A549 (cell line): ENCODE data around the gene ELP5. TPM values are rescaled to one million over a fixed set of nuclear protein-coding genes. Genes with fewer than 3 reads are reported as not detected.

ENCODE experiments used
- ATAC-seq, 2 experiments: fragments of 200-7000 bp in 1 of 2; fragments of >200 bp in 1 of 2; cut with Nextera tagmentation in 1 of 2; cut with Tn5 transposase in 1 of 2; 3 replicates each; pipeline versions ENCODE4 v1.8.0 to v1.9.1; 2018 to 2020; ENCODE audit warnings: mild to moderate bottlenecking in 1 of 2, moderate library complexity in 1 of 2
- CTCF ChIA-PET: fragments of 300-600 bp; sonication (Branson Sonifier 250); formaldehyde crosslinking; extraction: SDS; loops from one replicate; lab custom pipeline; 2021; ENCODE audit warnings: antibody characterized with exemption, inconsistent platforms; lab: Yijun Ruan, JAX
- POLR2A ChIA-PET: fragments of 350-600 bp; formaldehyde crosslinking; extraction: SDS; loops from one replicate; lab custom pipeline; 2021; ENCODE audit warnings: antibody characterized with exemption, inconsistent platforms; lab: Yijun Ruan, JAX
- DNase-seq, 2 experiments: peaks; one replicate each; pipeline versions ENCODE4 v3.0.0 to v3.0.0-alpha.2; 2011 to 2016; ENCODE audit warnings: low read depth in 1 of 2, low spot score in 1 of 2
- FAIRE-seq: peaks from 2 replicates; lab custom pipeline; 2011; peaks lifted over from hg19 to GRCh38; lab: Jason Lieb, UNC
- H3K27ac ChIP-seq, 2 experiments: fragments of >200 bp; sonication (Bioruptor Twin); formaldehyde crosslinking; 3 replicates each; pipeline ENCODE4 v1.5.1; 2016 to 2017
- H3K4me1 ChIP-seq: fragments of >200 bp; sonication (Bioruptor Twin); formaldehyde crosslinking; 3 replicates; pipeline ENCODE4 v1.6.1; 2016
- H3K4me2 ChIP-seq: fragments of >200 bp; sonication (Bioruptor Twin); formaldehyde crosslinking; 3 replicates; pipeline ENCODE4 v1.6.1; 2016
- H3K4me3 ChIP-seq: fragments of >200 bp; sonication (Bioruptor Twin); formaldehyde crosslinking; 3 replicates; pipeline ENCODE4 v1.5.1; 2016
- H3K9me3 ChIP-seq: fragments of >200 bp; sonication (Bioruptor Twin); formaldehyde crosslinking; 3 replicates; pipeline ENCODE4 v1.6.1; 2016
- BHLHE40 ChIP-seq: IDR thresholded peaks from 2 replicates; pipeline ENCODE4 v1.6.1; 2012; ENCODE audit warnings: low read depth, low read length, inconsistent platforms
- MYC ChIP-seq: IDR thresholded peaks from 2 replicates; pipeline ENCODE4 v1.6.1; 2012; ENCODE audit warnings: mild to moderate bottlenecking, inconsistent platforms, low read length, improper control_type of control experiment, borderline replicate concordance
- POLR2A ChIP-seq: IDR thresholded peaks from 2 replicates; pipeline ENCODE4 v1.6.1; 2012; ENCODE audit warnings: mild to moderate bottlenecking, low read length
- TFCP2L1 ChIP-seq: fragments of 250-450 bp; sonication (Bioruptor Pico); IDR thresholded peaks from 2 replicates; pipeline ENCODE4 v1.5.0; 2021; ENCODE audit warnings: mild to moderate bottlenecking
- TP53 ChIP-seq: fragments of 250-450 bp; sonication (Bioruptor Pico); IDR thresholded peaks from 2 replicates; pipeline ENCODE4 v1.5.0; 2021; ENCODE audit warnings: mild to moderate bottlenecking, moderate library complexity
- WGBS: methylation state at CpG from one replicate; pipeline ENCODE4 v1.1.6; 2017; ENCODE audit errors: missing lambda C conversion rate; 5-methylcytosine and 5-hydroxymethylcytosine counted together
- polyA plus RNA-seq, 4 experiments: library from polyadenylated mRNA; depleted of rRNA in 3 of 4; stranded (reverse); fragments of >200 nt; fragmentation: RNase III in 1 of 4; extraction: RNeasy Plus Mini Kit Qiagen cat#74134 plus additional on column Dnase treatment in 1 of 4; gene quantifications; 2 replicates in 3 of 4; 3 replicates in 1 of 4; pipeline ENCODE4 v1.2.3, GENCODE V29; 2011 to 2017
- small RNA-seq, 6 experiments: library from RNA; depleted of rRNA; stranded (forward); fragments of <200 nt; gene quantifications; one replicate each; pipeline ENCODE3, GENCODE V24; 2012
- TF ChIP-seq, protein P1 (sequence below): fragments of >200 bp; sonication (Bioruptor Twin); formaldehyde crosslinking; IDR thresholded peaks from 3 replicates; pipeline ENCODE4 v1.6.1; 2016
- TF ChIP-seq, protein P2 (sequence below): fragments of 200-600 bp; sonication (generic); IDR thresholded peaks from 2 replicates; pipeline ENCODE4 v1.6.1; 2016; ENCODE audit warnings: antibody characterized with exemption, mild to moderate bottlenecking, moderate library complexity
- TF ChIP-seq, protein P3 (sequence below): fragments of 450-650 bp; IDR thresholded peaks from 2 replicates; pipeline ENCODE4 v1.6.1; 2014; ENCODE audit warnings: antibody characterized with exemption

ELP5 gene
- polyA plus RNA-seq, 2 of the 4 experiments (the other 2 are of a cell fraction) = 92.1 to 133 TPM

DNA sequence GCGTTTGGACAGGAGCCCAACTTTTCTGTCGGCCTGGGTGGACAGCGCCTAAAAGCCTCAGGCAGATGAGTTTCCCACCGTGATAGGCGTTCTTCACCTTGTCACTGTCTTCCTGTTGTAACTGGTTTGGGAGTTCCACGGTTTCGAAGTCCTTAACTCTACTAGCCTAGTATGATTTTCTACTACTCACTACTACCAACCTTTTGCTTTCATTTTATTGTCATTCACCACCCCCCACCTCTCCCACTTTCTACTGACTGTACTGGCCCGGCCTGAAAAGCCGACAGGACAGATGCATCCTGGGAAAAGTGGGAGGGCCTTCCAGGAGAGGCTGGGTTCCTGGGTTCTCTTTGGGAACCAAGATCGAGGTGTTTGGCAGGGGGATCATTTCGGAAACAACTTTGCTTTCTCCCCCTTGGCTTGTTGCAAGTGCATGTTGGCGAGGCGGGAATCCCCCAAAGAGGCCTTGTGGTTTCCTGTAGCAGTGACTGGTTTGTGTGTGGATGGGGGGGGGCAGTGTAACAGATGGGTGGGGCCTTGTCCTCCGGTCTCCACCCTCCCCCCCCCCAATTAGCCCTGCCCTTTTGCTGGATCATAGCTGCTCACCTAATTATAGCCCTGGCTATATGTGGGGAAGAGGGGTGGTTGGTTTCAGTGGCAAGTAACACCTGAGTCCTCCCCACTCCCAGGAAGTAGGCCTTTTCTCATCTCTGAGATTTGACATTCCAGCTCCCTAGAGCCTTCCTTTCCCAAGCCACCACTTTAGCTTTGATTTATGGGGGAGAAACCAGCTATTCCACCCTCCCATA lies 56.8 kb downstream of the ELP5 start:
- peak overlapping the region; percentile 95 for H3K4me2 ChIP-seq
- ATAC-seq = peak; percentile 37 to 58; a peak in 4 of 6 replicates
- WGBS = under 1% methylated on average over 14 of the region's 14 CpGs
- peak overlapping the region; percentile 98 to 100 for H3K27ac ChIP-seq
- no peaks in the 10 kb centered on the region for H3K9me3 ChIP-seq
- TF ChIP-seq TP53 = peak; percentile 29; the same call in 1 of the 2 replicates
- 0 out of 2 replicates have a peak, but pooled peaks have one; percentile 23 for TF ChIP-seq POLR2A
- TF ChIP-seq, protein P1, sequence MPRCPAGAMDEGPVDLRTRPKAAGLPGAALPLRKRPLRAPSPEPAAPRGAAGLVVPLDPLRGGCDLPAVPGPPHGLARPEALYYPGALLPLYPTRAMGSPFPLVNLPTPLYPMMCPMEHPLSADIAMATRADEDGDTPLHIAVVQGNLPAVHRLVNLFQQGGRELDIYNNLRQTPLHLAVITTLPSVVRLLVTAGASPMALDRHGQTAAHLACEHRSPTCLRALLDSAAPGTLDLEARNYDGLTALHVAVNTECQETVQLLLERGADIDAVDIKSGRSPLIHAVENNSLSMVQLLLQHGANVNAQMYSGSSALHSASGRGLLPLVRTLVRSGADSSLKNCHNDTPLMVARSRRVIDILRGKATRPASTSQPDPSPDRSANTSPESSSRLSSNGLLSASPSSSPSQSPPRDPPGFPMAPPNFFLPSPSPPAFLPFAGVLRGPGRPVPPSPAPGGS = 0 out of 3 replicates have a peak, but pooled peaks have one; percentile 22
- TF ChIP-seq, protein P2, sequence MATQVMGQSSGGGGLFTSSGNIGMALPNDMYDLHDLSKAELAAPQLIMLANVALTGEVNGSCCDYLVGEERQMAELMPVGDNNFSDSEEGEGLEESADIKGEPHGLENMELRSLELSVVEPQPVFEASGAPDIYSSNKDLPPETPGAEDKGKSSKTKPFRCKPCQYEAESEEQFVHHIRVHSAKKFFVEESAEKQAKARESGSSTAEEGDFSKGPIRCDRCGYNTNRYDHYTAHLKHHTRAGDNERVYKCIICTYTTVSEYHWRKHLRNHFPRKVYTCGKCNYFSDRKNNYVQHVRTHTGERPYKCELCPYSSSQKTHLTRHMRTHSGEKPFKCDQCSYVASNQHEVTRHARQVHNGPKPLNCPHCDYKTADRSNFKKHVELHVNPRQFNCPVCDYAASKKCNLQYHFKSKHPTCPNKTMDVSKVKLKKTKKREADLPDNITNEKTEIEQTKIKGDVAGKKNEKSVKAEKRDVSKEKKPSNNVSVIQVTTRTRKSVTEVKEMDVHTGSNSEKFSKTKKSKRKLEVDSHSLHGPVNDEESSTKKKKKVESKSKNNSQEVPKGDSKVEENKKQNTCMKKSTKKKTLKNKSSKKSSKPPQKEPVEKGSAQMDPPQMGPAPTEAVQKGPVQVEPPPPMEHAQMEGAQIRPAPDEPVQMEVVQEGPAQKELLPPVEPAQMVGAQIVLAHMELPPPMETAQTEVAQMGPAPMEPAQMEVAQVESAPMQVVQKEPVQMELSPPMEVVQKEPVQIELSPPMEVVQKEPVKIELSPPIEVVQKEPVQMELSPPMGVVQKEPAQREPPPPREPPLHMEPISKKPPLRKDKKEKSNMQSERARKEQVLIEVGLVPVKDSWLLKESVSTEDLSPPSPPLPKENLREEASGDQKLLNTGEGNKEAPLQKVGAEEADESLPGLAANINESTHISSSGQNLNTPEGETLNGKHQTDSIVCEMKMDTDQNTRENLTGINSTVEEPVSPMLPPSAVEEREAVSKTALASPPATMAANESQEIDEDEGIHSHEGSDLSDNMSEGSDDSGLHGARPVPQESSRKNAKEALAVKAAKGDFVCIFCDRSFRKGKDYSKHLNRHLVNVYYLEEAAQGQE = peak; percentile 23
- TF ChIP-seq, protein P3, sequence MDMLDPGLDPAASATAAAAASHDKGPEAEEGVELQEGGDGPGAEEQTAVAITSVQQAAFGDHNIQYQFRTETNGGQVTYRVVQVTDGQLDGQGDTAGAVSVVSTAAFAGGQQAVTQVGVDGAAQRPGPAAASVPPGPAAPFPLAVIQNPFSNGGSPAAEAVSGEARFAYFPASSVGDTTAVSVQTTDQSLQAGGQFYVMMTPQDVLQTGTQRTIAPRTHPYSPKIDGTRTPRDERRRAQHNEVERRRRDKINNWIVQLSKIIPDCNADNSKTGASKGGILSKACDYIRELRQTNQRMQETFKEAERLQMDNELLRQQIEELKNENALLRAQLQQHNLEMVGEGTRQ = no peak
- no peak for TF ChIP-seq BHLHE40
- peak; percentile 50; the same call in 1 of the 2 replicates for TF ChIP-seq MYC
- TF ChIP-seq TFCP2L1 (CRISPR knock-in tag) = peak; percentile 27; the same call in 1 of the 2 replicates
- POLR2A ChIA-PET = interaction anchor here (0.5 to 1.1 kb wide), 5 partner anchors 9 to 408 kb away, joined by 3 to 4 read pairs (median 3); partner anchors contain the start of genes DNAH2, POLR2A and TMEM256
- H3K4me1 ChIP-seq = peaks cover 46% of the 10 kb centered on the region
- peak; percentile 89 to 97 for DNase-seq
- CTCF ChIA-PET = interaction anchor here (0.9 to 4.5 kb wide), 6 partner anchors 9 to 47 kb away, joined by 3 to 22 read pairs (median 5); partner anchors contain the start of gene TMEM95
- peak overlapping the region; percentile 98 for H3K4me3 ChIP-seq
- FAIRE-seq = peak; percentile 39

Small RNAs within 50 kb of the gene (small RNA-seq; reads per million reads assigned to genes)
- gene MIR324 (33.4 to 4,513 (median 3,561) reads per million in 6 experiments), gene RF00019 (0 reads per million in 6 experiments)

Other genes starting within 250 kb of the ELP5 start
Only the 30 nearest of the 35 such genes appear.
- 6.2 and 8.0 TPM in 2 replicates for gene SLC16A13, start 216.2 kb upstream of the ELP5 start, polyA plus RNA-seq (2011; rRNA removed)
- gene SLC16A13, start 216.2 kb upstream of the ELP5 start, polyA plus RNA-seq (2017; fragmentation: RNase III; extraction: RNeasy Plus Mini Kit Qiagen cat#74134 plus additional on column Dnase treatment) = 6.2 to 10.9 TPM (median 10.4 TPM) in 3 replicates
- not detected in 2 replicates for gene SLC16A11, start 208.1 kb upstream of the ELP5 start, polyA plus RNA-seq (2011; rRNA removed)
- not detected in 3 replicates for gene SLC16A11, start 208.1 kb upstream of the ELP5 start, polyA plus RNA-seq (2017; fragmentation: RNase III; extraction: RNeasy Plus Mini Kit Qiagen cat#74134 plus additional on column Dnase treatment)
- gene CLEC10A, start 172.0 kb upstream of the ELP5 start, polyA plus RNA-seq (2011; rRNA removed) = not detected in 2 replicates
- gene CLEC10A, start 172.0 kb upstream of the ELP5 start, polyA plus RNA-seq (2017; fragmentation: RNase III; extraction: RNeasy Plus Mini Kit Qiagen cat#74134 plus additional on column Dnase treatment) = not detected in 3 replicates
- gene ASGR2, start 137.4 kb upstream of the ELP5 start, polyA plus RNA-seq (2011; rRNA removed) = 0.25 and 0.34 TPM in 2 replicates
- 0.06 TPM in 1 of 3 replicates, not detected in the others for gene ASGR2, start 137.4 kb upstream of the ELP5 start, polyA plus RNA-seq (2017; fragmentation: RNase III; extraction: RNeasy Plus Mini Kit Qiagen cat#74134 plus additional on column Dnase treatment)
- gene ASGR1, start 72.8 kb upstream of the ELP5 start, polyA plus RNA-seq (2011; rRNA removed) = 2.6 and 3.4 TPM in 2 replicates
- gene ASGR1, start 72.8 kb upstream of the ELP5 start, polyA plus RNA-seq (2017; fragmentation: RNase III; extraction: RNeasy Plus Mini Kit Qiagen cat#74134 plus additional on column Dnase treatment) = 1.0 to 1.6 TPM (median 1.6 TPM) in 3 replicates
- gene DLG4, start 32.4 kb upstream of the ELP5 start, polyA plus RNA-seq (2011; rRNA removed) = 8.3 and 9.2 TPM in 2 replicates
- gene DLG4, start 32.4 kb upstream of the ELP5 start, polyA plus RNA-seq (2017; fragmentation: RNase III; extraction: RNeasy Plus Mini Kit Qiagen cat#74134 plus additional on column Dnase treatment) = 16.1 to 22.6 TPM (median 21.3 TPM) in 3 replicates
- 238 and 288 TPM in 2 replicates for gene ACADVL, start 32.3 kb upstream of the ELP5 start, polyA plus RNA-seq (2011; rRNA removed)
- 392 to 429 TPM (median 425 TPM) in 3 replicates for gene ACADVL, start 32.3 kb upstream of the ELP5 start, polyA plus RNA-seq (2017; fragmentation: RNase III; extraction: RNeasy Plus Mini Kit Qiagen cat#74134 plus additional on column Dnase treatment)
- 5.7 and 9.6 TPM in 2 replicates for gene DVL2, start 17.7 kb upstream of the ELP5 start, polyA plus RNA-seq (2011; rRNA removed)
- gene DVL2, start 17.7 kb upstream of the ELP5 start, polyA plus RNA-seq (2017; fragmentation: RNase III; extraction: RNeasy Plus Mini Kit Qiagen cat#74134 plus additional on column Dnase treatment) = 30.7 to 40.4 TPM (median 37.7 TPM) in 3 replicates
- gene PHF23, start 12.8 kb upstream of the ELP5 start, polyA plus RNA-seq (2011; rRNA removed) = 52.1 and 61.2 TPM in 2 replicates
- gene PHF23, start 12.8 kb upstream of the ELP5 start, polyA plus RNA-seq (2017; fragmentation: RNase III; extraction: RNeasy Plus Mini Kit Qiagen cat#74134 plus additional on column Dnase treatment) = 70.9 to 80.2 TPM (median 79.1 TPM) in 3 replicates
- gene GABARAP, start 9.8 kb upstream of the ELP5 start, polyA plus RNA-seq (2011; rRNA removed) = 399 and 502 TPM in 2 replicates
- gene GABARAP, start 9.8 kb upstream of the ELP5 start, polyA plus RNA-seq (2017; fragmentation: RNase III; extraction: RNeasy Plus Mini Kit Qiagen cat#74134 plus additional on column Dnase treatment) = 431 to 510 TPM (median 504 TPM) in 3 replicates
- gene CTDNEP1, start 481 bp upstream of the ELP5 start, polyA plus RNA-seq (2011; rRNA removed) = 161 and 251 TPM in 2 replicates
- gene CTDNEP1, start 481 bp upstream of the ELP5 start, polyA plus RNA-seq (2017; fragmentation: RNase III; extraction: RNeasy Plus Mini Kit Qiagen cat#74134 plus additional on column Dnase treatment) = 145 to 151 TPM (median 147 TPM) in 3 replicates
- 4.2 and 4.6 TPM in 2 replicates for gene CLDN7, start 10.3 kb downstream of the ELP5 start, polyA plus RNA-seq (2011; rRNA removed)
- 0.59 to 0.97 TPM (median 0.59 TPM) in 3 replicates for gene CLDN7, start 10.3 kb downstream of the ELP5 start, polyA plus RNA-seq (2017; fragmentation: RNase III; extraction: RNeasy Plus Mini Kit Qiagen cat#74134 plus additional on column Dnase treatment)
- gene SLC2A4, start 29.5 kb downstream of the ELP5 start, polyA plus RNA-seq (2011; rRNA removed) = 0.16 TPM in 2 replicates
- gene SLC2A4, start 29.5 kb downstream of the ELP5 start, polyA plus RNA-seq (2017; fragmentation: RNase III; extraction: RNeasy Plus Mini Kit Qiagen cat#74134 plus additional on column Dnase treatment) = 0.17 to 0.18 TPM (median 0.17 TPM) in 3 replicates
- gene YBX2, start 42.4 kb downstream of the ELP5 start, polyA plus RNA-seq (2011; rRNA removed) = 0.61 and 0.98 TPM in 2 replicates
- 0.22 to 0.57 TPM (median 0.36 TPM) in 3 replicates for gene YBX2, start 42.4 kb downstream of the ELP5 start, polyA plus RNA-seq (2017; fragmentation: RNase III; extraction: RNeasy Plus Mini Kit Qiagen cat#74134 plus additional on column Dnase treatment)
- gene EIF5A, start 55.4 kb downstream of the ELP5 start, polyA plus RNA-seq (2011; rRNA removed) = 945 and 969 TPM in 2 replicates
- gene EIF5A, start 55.4 kb downstream of the ELP5 start, polyA plus RNA-seq (2017; fragmentation: RNase III; extraction: RNeasy Plus Mini Kit Qiagen cat#74134 plus additional on column Dnase treatment) = 1,779 to 2,042 TPM (median 1,918 TPM) in 3 replicates
- 48.5 and 61.7 TPM in 2 replicates for gene GPS2, start 63.1 kb downstream of the ELP5 start, polyA plus RNA-seq (2011; rRNA removed)
- 147 to 171 TPM (median 158 TPM) in 3 replicates for gene GPS2, start 63.1 kb downstream of the ELP5 start, polyA plus RNA-seq (2017; fragmentation: RNase III; extraction: RNeasy Plus Mini Kit Qiagen cat#74134 plus additional on column Dnase treatment)
- gene NEURL4, start 77.1 kb downstream of the ELP5 start, polyA plus RNA-seq (2011; rRNA removed) = 12.2 and 18.3 TPM in 2 replicates
- 44.2 to 50.4 TPM (median 47.5 TPM) in 3 replicates for gene NEURL4, start 77.1 kb downstream of the ELP5 start, polyA plus RNA-seq (2017; fragmentation: RNase III; extraction: RNeasy Plus Mini Kit Qiagen cat#74134 plus additional on column Dnase treatment)
- 0.03 and 0.41 TPM in 2 replicates for gene ACAP1, start 84.3 kb downstream of the ELP5 start, polyA plus RNA-seq (2011; rRNA removed)
- gene ACAP1, start 84.3 kb downstream of the ELP5 start, polyA plus RNA-seq (2017; fragmentation: RNase III; extraction: RNeasy Plus Mini Kit Qiagen cat#74134 plus additional on column Dnase treatment) = 1.3 to 2.1 TPM (median 1.4 TPM) in 3 replicates
- 6.1 and 7.0 TPM in 2 replicates for gene KCTD11, start 99.9 kb downstream of the ELP5 start, polyA plus RNA-seq (2011; rRNA removed)
- gene KCTD11, start 99.9 kb downstream of the ELP5 start, polyA plus RNA-seq (2017; fragmentation: RNase III; extraction: RNeasy Plus Mini Kit Qiagen cat#74134 plus additional on column Dnase treatment) = 9.6 to 10.7 TPM (median 10.3 TPM) in 3 replicates
- not detected in 2 replicates for gene TMEM95, start 102.9 kb downstream of the ELP5 start, polyA plus RNA-seq (2011; rRNA removed)
- gene TMEM95, start 102.9 kb downstream of the ELP5 start, polyA plus RNA-seq (2017; fragmentation: RNase III; extraction: RNeasy Plus Mini Kit Qiagen cat#74134 plus additional on column Dnase treatment) = not detected in 3 replicates
- gene TNK1, start 128.9 kb downstream of the ELP5 start, polyA plus RNA-seq (2011; rRNA removed) = 1.2 and 1.8 TPM in 2 replicates
- gene TNK1, start 128.9 kb downstream of the ELP5 start, polyA plus RNA-seq (2017; fragmentation: RNase III; extraction: RNeasy Plus Mini Kit Qiagen cat#74134 plus additional on column Dnase treatment) = 2.1 to 2.4 TPM (median 2.2 TPM) in 3 replicates
- gene PLSCR3, start 142.3 kb downstream of the ELP5 start, polyA plus RNA-seq (2011; rRNA removed) = 11.0 and 13.7 TPM in 2 replicates
- 27.5 to 33.4 TPM (median 29.6 TPM) in 3 replicates for gene PLSCR3, start 142.3 kb downstream of the ELP5 start, polyA plus RNA-seq (2017; fragmentation: RNase III; extraction: RNeasy Plus Mini Kit Qiagen cat#74134 plus additional on column Dnase treatment)
- gene TMEM256, start 151.9 kb downstream of the ELP5 start, polyA plus RNA-seq (2011; rRNA removed) = 127 and 210 TPM in 2 replicates
- 142 to 166 TPM (median 164 TPM) in 3 replicates for gene TMEM256, start 151.9 kb downstream of the ELP5 start, polyA plus RNA-seq (2017; fragmentation: RNase III; extraction: RNeasy Plus Mini Kit Qiagen cat#74134 plus additional on column Dnase treatment)
- 4.1 and 6.9 TPM in 2 replicates for gene NLGN2, start 155.6 kb downstream of the ELP5 start, polyA plus RNA-seq (2011; rRNA removed)
- 17.6 to 27.9 TPM (median 27.5 TPM) in 3 replicates for gene NLGN2, start 155.6 kb downstream of the ELP5 start, polyA plus RNA-seq (2017; fragmentation: RNase III; extraction: RNeasy Plus Mini Kit Qiagen cat#74134 plus additional on column Dnase treatment)
- not detected in 2 replicates for gene SPEM1, start 168.1 kb downstream of the ELP5 start, polyA plus RNA-seq (2011; rRNA removed)
- gene SPEM1, start 168.1 kb downstream of the ELP5 start, polyA plus RNA-seq (2017; fragmentation: RNase III; extraction: RNeasy Plus Mini Kit Qiagen cat#74134 plus additional on column Dnase treatment) = 0.09 to 0.13 TPM in 2 of 3 replicates, not detected in the other
- not detected in 2 replicates for gene SPEM2, start 173.4 kb downstream of the ELP5 start, polyA plus RNA-seq (2011; rRNA removed)
- not detected in 3 replicates for gene SPEM2, start 173.4 kb downstream of the ELP5 start, polyA plus RNA-seq (2017; fragmentation: RNase III; extraction: RNeasy Plus Mini Kit Qiagen cat#74134 plus additional on column Dnase treatment)
- not detected in 2 replicates for gene SPEM3, start 176.6 kb downstream of the ELP5 start, polyA plus RNA-seq (2011; rRNA removed)
- gene SPEM3, start 176.6 kb downstream of the ELP5 start, polyA plus RNA-seq (2017; fragmentation: RNase III; extraction: RNeasy Plus Mini Kit Qiagen cat#74134 plus additional on column Dnase treatment) = not detected in 3 replicates
- 4.4 and 4.9 TPM in 2 replicates for gene TMEM102, start 183.2 kb downstream of the ELP5 start, polyA plus RNA-seq (2011; rRNA removed)
- gene TMEM102, start 183.2 kb downstream of the ELP5 start, polyA plus RNA-seq (2017; fragmentation: RNase III; extraction: RNeasy Plus Mini Kit Qiagen cat#74134 plus additional on column Dnase treatment) = 6.5 to 8.9 TPM (median 8.1 TPM) in 3 replicates
- gene FGF11, start 187.3 kb downstream of the ELP5 start, polyA plus RNA-seq (2011; rRNA removed) = 1.4 and 1.9 TPM in 2 replicates
- gene FGF11, start 187.3 kb downstream of the ELP5 start, polyA plus RNA-seq (2017; fragmentation: RNase III; extraction: RNeasy Plus Mini Kit Qiagen cat#74134 plus additional on column Dnase treatment) = 1.1 to 1.8 TPM (median 1.5 TPM) in 3 replicates
- gene CHRNB1, start 192.8 kb downstream of the ELP5 start, polyA plus RNA-seq (2011; rRNA removed) = 6.5 and 6.9 TPM in 2 replicates
- gene CHRNB1, start 192.8 kb downstream of the ELP5 start, polyA plus RNA-seq (2017; fragmentation: RNase III; extraction: RNeasy Plus Mini Kit Qiagen cat#74134 plus additional on column Dnase treatment) = 6.2 to 8.4 TPM (median 8.0 TPM) in 3 replicates